Measurements from ENCODE around the gene GSC2.

Gene GSC2

GRCh38 chr22:19152942-19153883 is 3.1 kb upstream of the GSC2 start:
- DNase-seq, result no peak

- no peak for DNase-seq
These were observed 1.5 kb upstream of the GSC2 start for GRCh38 chr22:19151329-19152191.

GRCh38 chr22:19150482-19151328 is 613 bp upstream of the GSC2 start:
- no peak for DNase-seq

GRCh38 chr22:19149047-19149883 is 827 bp downstream of the GSC2 start:
- DNase-seq, result no peak

GRCh38 chr22:19148417-19149046 is 1.6 kb downstream of the GSC2 start:
- DNase-seq, result no peak

GRCh38 chr22:19147195-19147780 is 2.8 kb downstream of the GSC2 start:
- no peak for DNase-seq

- no peak for DNase-seq
These were observed 3.7 kb downstream of the GSC2 start for GRCh38 chr22:19146215-19146968.

GRCh38 chr22:19143967-19144400 is 6.1 kb downstream of the GSC2 start:
- DNase-seq, result no peak

- DNase-seq, result no peak
These were observed 6.9 kb downstream of the GSC2 start for GRCh38 chr22:19143212-19143611.

- no peak for DNase-seq
These were observed 7.7 kb downstream of the GSC2 start for GRCh38 chr22:19142394-19142793.

GRCh38 chr22:19139974-19140373 is 10.1 kb downstream of the GSC2 start:
- DNase-seq, result no peak

GRCh38 chr22:19139001-19139356 is 11.1 kb downstream of the GSC2 start:
- no peak for DNase-seq

GRCh38 chr22:19138217-19139000 is 11.7 kb downstream of the GSC2 start:
- no peak for DNase-seq

- DNase-seq, result no peak
These were observed 12.5 kb downstream of the GSC2 start for GRCh38 chr22:19137384-19138216.

GRCh38 chr22:19136915-19137314 is 13.2 kb downstream of the GSC2 start:
- no peak for DNase-seq

GRCh38 chr22:19134874-19135273 is 15.2 kb downstream of the GSC2 start:
- no peak for DNase-seq

- DNase-seq, result no peak
These were observed 15.8 kb downstream of the GSC2 start for GRCh38 chr22:19134176-19134831.

- no peak for DNase-seq
These were observed 16.5 kb downstream of the GSC2 start for GRCh38 chr22:19133561-19133960.
